RWPE1 (cell line): ENCODE measurements around the gene MSANTD4.
"Not testable (repeated sequence)": the region's sequence is repeated elsewhere in the genome, so short reads cannot be mapped to it uniquely, and the experiment has no call there.

Experiments used
- CTCF ChIA-PET: fragments of 350-600 bp; sonication (Branson Sonifier 250); formaldehyde crosslinking; extraction: SDS; loops from one replicate; lab custom pipeline; 2021; lab: Yijun Ruan, JAX
- POLR2A ChIA-PET: fragments of 400-600 bp; formaldehyde crosslinking; extraction: SDS; loops from one replicate; lab custom pipeline; 2020; ENCODE audit warnings: antibody characterized with exemption; ENCODE audit not compliant: low non-redundant PET; lab: Yijun Ruan, JAX
- DNase-seq: peaks from one replicate; pipeline ENCODE4 v3.0.0; 2012; ENCODE audit warnings: low spot score
- H3K27ac ChIP-seq: fragments of 450-650 bp; 2 replicates; pipeline ENCODE4 v1.5.1; 2017
- TF ChIP-seq, protein P1 (sequence below): fragments of 450-650 bp; conservative IDR thresholded peaks from 2 replicates; pipeline ENCODE4 v1.5.1; 2017; ENCODE audit warnings: low read depth, mild to moderate bottlenecking

MSANTD4 gene

DNA sequence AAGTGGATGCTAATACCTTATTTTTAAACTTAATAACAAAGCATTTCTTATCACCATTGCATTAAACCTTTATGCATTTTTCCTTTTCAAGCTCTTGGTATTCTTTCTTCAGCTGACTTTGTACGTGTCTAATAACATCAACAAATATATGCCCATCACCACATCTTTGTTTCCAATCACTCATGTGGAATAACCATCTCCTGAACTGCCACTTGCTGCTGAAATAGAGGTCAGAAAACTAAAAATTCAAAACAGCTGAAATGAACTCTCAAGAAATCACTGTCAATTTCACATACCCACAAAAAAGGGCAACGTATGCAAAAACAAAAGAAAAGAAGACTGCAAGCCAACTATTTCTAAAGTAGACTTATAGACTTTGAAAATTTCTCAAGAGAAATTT is 7.4 kb downstream of the MSANTD4 start:
- TF ChIP-seq, protein P1, sequence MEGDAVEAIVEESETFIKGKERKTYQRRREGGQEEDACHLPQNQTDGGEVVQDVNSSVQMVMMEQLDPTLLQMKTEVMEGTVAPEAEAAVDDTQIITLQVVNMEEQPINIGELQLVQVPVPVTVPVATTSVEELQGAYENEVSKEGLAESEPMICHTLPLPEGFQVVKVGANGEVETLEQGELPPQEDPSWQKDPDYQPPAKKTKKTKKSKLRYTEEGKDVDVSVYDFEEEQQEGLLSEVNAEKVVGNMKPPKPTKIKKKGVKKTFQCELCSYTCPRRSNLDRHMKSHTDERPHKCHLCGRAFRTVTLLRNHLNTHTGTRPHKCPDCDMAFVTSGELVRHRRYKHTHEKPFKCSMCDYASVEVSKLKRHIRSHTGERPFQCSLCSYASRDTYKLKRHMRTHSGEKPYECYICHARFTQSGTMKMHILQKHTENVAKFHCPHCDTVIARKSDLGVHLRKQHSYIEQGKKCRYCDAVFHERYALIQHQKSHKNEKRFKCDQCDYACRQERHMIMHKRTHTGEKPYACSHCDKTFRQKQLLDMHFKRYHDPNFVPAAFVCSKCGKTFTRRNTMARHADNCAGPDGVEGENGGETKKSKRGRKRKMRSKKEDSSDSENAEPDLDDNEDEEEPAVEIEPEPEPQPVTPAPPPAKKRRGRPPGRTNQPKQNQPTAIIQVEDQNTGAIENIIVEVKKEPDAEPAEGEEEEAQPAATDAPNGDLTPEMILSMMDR, result no peak
- CTCF ChIA-PET, result interaction anchor here (0.5 kb wide), 1 partner anchor 522 kb away, joined by 3 read pairs; no protein-coding TSS in a partner anchor

DNA sequence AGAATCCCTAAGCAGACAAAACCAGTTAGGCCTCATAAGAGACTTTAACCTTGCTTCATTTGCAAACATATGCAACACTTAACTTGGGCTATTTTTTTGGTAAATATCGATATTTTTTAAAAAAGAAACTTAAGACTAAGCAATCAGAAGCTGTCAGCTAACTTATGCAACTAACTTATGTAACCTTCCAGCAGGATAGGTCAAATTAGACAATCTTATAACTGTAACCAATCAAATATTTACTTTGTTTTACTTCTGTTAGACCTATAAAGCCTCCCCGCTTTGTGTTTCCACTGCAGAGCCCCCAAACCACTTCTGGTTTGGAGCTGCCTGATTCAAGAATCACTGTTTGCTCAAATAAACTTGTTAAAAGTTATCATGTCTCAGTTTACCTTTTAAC is 8.0 kb downstream of the MSANTD4 start:
- no peak for DNase-seq
- ChIA-PET CTCF (interaction anchor here (0.5 kb wide), 2 partner anchors 111 to 523 kb away, joined by 3 to 4 read pairs; no protein-coding TSS in a partner anchor), POLR2A (no interaction called here)
- TF ChIP-seq, protein P1, result no peak
- H3K27ac ChIP-seq, result no peak overlapping the region

More for the DNA sequence above, 7.4 kb downstream of the MSANTD4 start:
- POLR2A ChIA-PET, result no interaction called here
- no peak overlapping the region for H3K27ac ChIP-seq
- no peak for DNase-seq

DNA sequence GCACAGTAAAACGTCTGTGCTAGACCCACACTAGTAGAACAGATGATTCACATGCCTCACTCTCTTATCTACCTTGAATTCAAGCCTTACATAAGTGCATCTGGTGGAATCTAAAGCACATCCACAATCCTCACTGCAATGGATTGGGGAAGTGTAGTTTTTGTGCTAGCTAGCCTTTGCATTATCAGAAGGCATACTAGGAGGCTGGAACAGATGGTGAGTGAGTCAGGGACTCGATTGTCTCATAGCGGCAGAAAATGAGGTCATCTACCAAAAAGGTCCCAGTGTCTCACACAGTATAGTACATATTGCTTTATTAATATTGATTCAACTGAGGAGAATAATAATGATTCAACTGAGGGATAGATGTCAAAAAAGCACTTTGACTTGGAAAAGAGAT is 9.3 kb downstream of the MSANTD4 start:
- TF ChIP-seq, protein P1, result no peak
- POLR2A ChIA-PET, result no interaction called here
- no peak overlapping the region for H3K27ac ChIP-seq
- DNase-seq, result no peak
- CTCF ChIA-PET, result no interaction called here

DNA sequence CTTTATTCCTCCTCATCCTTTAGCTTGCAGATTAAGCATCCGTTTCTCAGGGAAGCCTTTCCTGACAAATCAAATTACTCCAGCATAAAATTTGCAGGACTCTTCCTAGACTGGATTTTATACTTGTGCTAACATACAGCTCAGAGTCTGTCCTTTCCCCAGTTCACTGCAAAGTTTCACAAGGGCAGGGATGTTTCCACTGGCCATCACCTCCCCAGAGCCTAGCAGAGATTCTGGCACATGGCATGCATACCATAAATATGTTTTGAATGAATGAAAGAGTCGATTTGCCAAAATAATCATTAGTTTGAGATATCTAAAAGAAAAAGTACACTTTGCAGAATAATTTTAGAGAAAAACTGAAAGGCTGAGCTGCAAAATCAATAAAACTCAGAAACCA is 10.6 kb downstream of the MSANTD4 start:
- H3K27ac ChIP-seq, result no peak overlapping the region
- CTCF ChIA-PET, result no interaction called here
- POLR2A ChIA-PET, result no interaction called here
- no peak for DNase-seq
- TF ChIP-seq, protein P1, result no peak

DNA sequence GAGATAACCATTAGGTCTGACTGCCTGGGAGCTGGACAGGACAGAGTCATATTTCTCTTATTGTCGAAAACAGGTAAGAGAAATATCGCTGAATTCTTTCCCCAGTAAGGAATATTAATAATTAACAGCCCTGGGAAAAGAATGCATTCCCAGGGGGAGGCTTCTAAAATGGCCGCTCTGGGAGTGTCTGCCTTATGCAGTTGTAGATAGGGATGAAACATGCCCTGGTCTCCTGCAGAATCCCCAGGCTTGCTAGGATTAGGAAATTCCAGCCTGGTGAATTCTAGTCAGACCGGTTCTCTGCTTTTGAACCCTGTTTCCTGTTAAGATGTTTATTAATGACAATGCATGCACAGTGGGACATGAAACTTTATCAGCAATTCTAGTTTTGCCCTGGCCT is 18.9 kb downstream of the MSANTD4 start:
- H3K27ac ChIP-seq, DNase-seq, CTCF ChIA-PET, POLR2A ChIA-PET: not testable (repeated sequence)

DNA sequence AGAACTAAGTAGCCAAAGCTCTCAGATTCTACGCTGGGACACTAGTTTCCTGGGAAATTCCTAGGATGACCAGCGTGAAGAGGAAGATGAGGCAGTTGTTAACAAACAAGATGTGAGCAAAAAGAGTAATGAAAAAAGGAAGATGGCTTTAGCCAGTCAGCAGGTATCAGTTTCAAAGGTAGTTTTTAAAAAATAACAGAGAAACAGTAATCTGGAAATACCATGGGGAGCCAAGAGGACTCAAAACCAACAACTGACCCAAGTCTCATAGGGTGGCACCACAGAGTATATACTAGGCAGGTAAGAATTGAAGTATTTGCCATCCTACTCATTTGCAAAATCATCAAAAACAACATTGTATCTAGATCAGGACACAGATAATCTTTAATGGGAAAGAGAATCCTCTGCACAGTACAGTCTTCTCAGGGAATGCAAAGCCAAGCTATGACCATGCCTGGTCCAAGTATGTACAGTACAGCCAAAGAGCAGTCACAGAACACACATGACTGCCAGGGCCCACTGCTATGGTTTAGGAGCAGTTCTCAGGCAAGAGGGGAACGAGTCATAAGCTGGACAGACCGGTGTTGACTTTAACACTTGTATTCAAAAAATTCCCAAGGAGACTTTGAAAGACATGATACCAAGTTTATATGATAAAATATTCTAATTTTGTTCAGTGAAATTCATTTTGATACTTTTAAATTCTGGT is 20.6 kb downstream of the MSANTD4 start:
- H3K27ac ChIP-seq, result no peak overlapping the region
- TF ChIP-seq, protein P1, result no peak
- CTCF ChIA-PET, result interaction anchor here (0.6 kb wide), 1 partner anchor 107 kb away, joined by 3 read pairs; no protein-coding TSS in a partner anchor
- DNase-seq, result no peak
- POLR2A ChIA-PET, result no interaction called here

- H3K27ac ChIP-seq, result no peak overlapping the region
- no peak for DNase-seq
- POLR2A ChIA-PET, result no interaction called here
- TF ChIP-seq, protein P1, result no peak
- CTCF ChIA-PET, result no interaction called here
Observed at GRCh38 chr11:105991888-105992287, 30.2 kb downstream of the MSANTD4 start.
